Stimulated activated CD4-positive, alpha-beta T cell treated with anti-CD3 and anti-CD28 coated beads, Interleukin-2, amount 100 ng/mL, for 48 hours (primary cell): ENCODE results near the gene GALNTL6.

ENCODE experiments used
- DNase-seq, 2 donors: peaks; one replicate each; pipeline ENCODE4 v3.0.0-alpha.2; 2020

The GALNTL6 gene

GRCh38 chr4:172243551-172243950, 430.3 kb downstream of the GALNTL6 start:
- DNase-seq: no peak

GRCh38 chr4:172245516-172245915, 432.3 kb downstream of the GALNTL6 start:
- no peak for DNase-seq

GRCh38 chr4:172253409-172253808, 440.2 kb downstream of the GALNTL6 start:
- DNase-seq: no peak

- no peak for DNase-seq
These were observed 443.6 kb downstream of the GALNTL6 start for GRCh38 chr4:172256820-172257219.

- no peak for DNase-seq
These were observed 457.2 kb downstream of the GALNTL6 start for GRCh38 chr4:172270397-172270796.

- no peak for DNase-seq
These were observed 473.9 kb downstream of the GALNTL6 start for GRCh38 chr4:172287117-172287516.

GRCh38 chr4:172305698-172306097, 492.5 kb downstream of the GALNTL6 start:
- no peak for DNase-seq

- DNase-seq: no peak
These were observed 494.9 kb downstream of the GALNTL6 start for GRCh38 chr4:172308078-172308477.

GRCh38 chr4:172311682-172312081, 498.5 kb downstream of the GALNTL6 start:
- DNase-seq: no peak

GRCh38 chr4:172323288-172323687, 510.1 kb downstream of the GALNTL6 start:
- no peak for DNase-seq

GRCh38 chr4:172344308-172344938, 531.2 kb downstream of the GALNTL6 start:
- DNase-seq: no peak

- DNase-seq: no peak
These were observed 535.2 kb downstream of the GALNTL6 start for GRCh38 chr4:172348426-172348825.

GRCh38 chr4:172352356-172352755, 539.2 kb downstream of the GALNTL6 start:
- DNase-seq: no peak

GRCh38 chr4:172356016-172356415, 542.8 kb downstream of the GALNTL6 start:
- DNase-seq: no peak

GRCh38 chr4:172357006-172357540, 543.9 kb downstream of the GALNTL6 start:
- DNase-seq: no peak

GRCh38 chr4:172362569-172362968, 549.4 kb downstream of the GALNTL6 start:
- DNase-seq: no peak

- no peak for DNase-seq
These were observed 556.3 kb downstream of the GALNTL6 start for GRCh38 chr4:172369471-172369959.

- no peak for DNase-seq
These were observed 564.4 kb downstream of the GALNTL6 start for GRCh38 chr4:172377486-172378140.

GRCh38 chr4:172379834-172380233, 566.6 kb downstream of the GALNTL6 start:
- DNase-seq: no peak

GRCh38 chr4:172390331-172390730, 577.1 kb downstream of the GALNTL6 start:
- no peak for DNase-seq

- no peak for DNase-seq
These were observed 579.5 kb downstream of the GALNTL6 start for GRCh38 chr4:172392741-172393140.

- no peak for DNase-seq
These were observed 580.0 kb downstream of the GALNTL6 start for GRCh38 chr4:172393220-172393619.

GRCh38 chr4:172404676-172405075, 591.5 kb downstream of the GALNTL6 start:
- no peak for DNase-seq

- no peak for DNase-seq
These were observed 597.2 kb downstream of the GALNTL6 start for GRCh38 chr4:172410363-172410762.
